Suprapubic skin (tissue), 4 donors: ENCODE results near the gene TSHZ1. TPM values are rescaled to one million over a fixed set of nuclear protein-coding genes. Genes with fewer than 3 reads are reported as not detected.

Experiments
- DNase-seq, 2 donors: peaks; one replicate each; pipeline ENCODE4 v3.0.0-alpha.2; 2019; ENCODE audit warnings: low spot score in 2 of 2
- H3K27ac ChIP-seq: fragments of 200-600 bp; sonication (generic); one replicate; pipeline ENCODE4 v1.5.1; 2019
- H3K27me3 ChIP-seq: fragments of 200-600 bp; sonication (generic); one replicate; pipeline ENCODE4 v1.5.1; 2019
- H3K36me3 ChIP-seq: fragments of 200-600 bp; sonication (generic); one replicate; pipeline ENCODE4 v1.5.1; 2019
- H3K4me1 ChIP-seq: fragments of 200-600 bp; sonication (generic); one replicate; pipeline ENCODE4 v1.5.1; 2019
- H3K4me3 ChIP-seq: fragments of 200-600 bp; sonication (generic); one replicate; pipeline ENCODE4 v1.5.1; 2019; ENCODE audit warnings: mild to moderate bottlenecking
- H3K9me3 ChIP-seq: fragments of 200-600 bp; sonication (generic); one replicate; pipeline ENCODE4 v1.5.1; 2019
- CTCF ChIP-seq, 2 donors: fragments of 200-600 bp in 1 of 2; fragments of 450-650 bp in 1 of 2; sonication (generic) in 1 of 2; IDR thresholded peaks; one replicate each; pipeline ENCODE4 v1.5.1; 2016 to 2019; ENCODE audit warnings: antibody characterized with exemption in 2 of 2, mild to moderate bottlenecking in 1 of 2, moderate library complexity in 1 of 2
- EP300 ChIP-seq: sonication (generic); formaldehyde crosslinking; IDR thresholded peaks from one replicate; pipeline ENCODE4 v1.6.1; 2017; ENCODE audit warnings: antibody characterized with exemption
- POLR2A ChIP-seq, 2 donors: fragments of 450-650 bp; IDR thresholded peaks; one replicate each; pipeline ENCODE4 v1.6.1; 2017; ENCODE audit warnings: antibody characterized with exemption in 2 of 2, mild to moderate bottlenecking in 2 of 2, moderate library complexity in 2 of 2
- POLR2AphosphoS5 ChIP-seq, 3 donors: sonication (generic); formaldehyde crosslinking; IDR thresholded peaks; one replicate each; pipeline ENCODE4 v1.6.1; 2017; ENCODE audit warnings: antibody characterized with exemption in 3 of 3
- WGBS: methylation state at CpG from one replicate; pipeline ENCODE4 v1.1.5; 2018; 5-methylcytosine and 5-hydroxymethylcytosine counted together
- total RNA-seq, 4 donors: library from RNA; depleted of rRNA; stranded (reverse); fragments of >200 nt; gene quantifications; one replicate each; pipeline ENCODE4 v1.1.0, GENCODE V29; 2016

Gene TSHZ1
- total RNA-seq, 4 donors from 2014 or later, result 15.2 to 24.5 (median 20.3) TPM

- Histone ChIP-seq H3K4me3 (no peak overlapping the region), H3K27ac (no peak overlapping the region), H3K4me1 (peaks cover 68% of the 10 kb centered on the region), H3K27me3 (no peaks in the 10 kb centered on the region), H3K9me3 (no peaks in the 10 kb centered on the region), H3K36me3 (no peaks in the 10 kb centered on the region)
- WGBS, result 92% methylated on average over 10 of the region's 10 CpGs
- no peak for TF ChIP-seq CTCF (IDR thresholded peaks at IDR 0.05)
- TF ChIP-seq POLR2A (IDR thresholded peaks at IDR 0.05), result no peak
- no peak for TF ChIP-seq EP300
- no peak for TF ChIP-seq POLR2AphosphoS5 (IDR thresholded peaks at IDR 0.05)
- no peak for DNase-seq
These were observed 6.5 kb downstream of the TSHZ1 start for GRCh38 chr18:75216911-75217689.

- Histone ChIP-seq H3K4me1 (peaks cover 56% of the 10 kb centered on the region), H3K4me3 (no peak overlapping the region), H3K27me3 (no peaks in the 10 kb centered on the region), H3K36me3 (no peaks in the 10 kb centered on the region), H3K9me3 (no peaks in the 10 kb centered on the region), H3K27ac (no peak overlapping the region)
- WGBS, result 89% methylated on average over 12 of the region's 12 CpGs
- no peak for TF ChIP-seq EP300
- TF ChIP-seq CTCF (IDR thresholded peaks at IDR 0.05), result no peak
- no peak for TF ChIP-seq POLR2A (IDR thresholded peaks at IDR 0.05)
- TF ChIP-seq POLR2AphosphoS5 (IDR thresholded peaks at IDR 0.05), result no peak
- no peak for DNase-seq
These were observed 7.7 kb downstream of the TSHZ1 start for GRCh38 chr18:75218065-75218923.

- Histone ChIP-seq H3K4me3 (no peak overlapping the region), H3K9me3 (no peaks in the 10 kb centered on the region), H3K27ac (no peak overlapping the region), H3K36me3 (no peaks in the 10 kb centered on the region), H3K4me1 (peaks cover 42% of the 10 kb centered on the region), H3K27me3 (no peaks in the 10 kb centered on the region)
- TF ChIP-seq CTCF (IDR thresholded peaks at IDR 0.05) (no peak), POLR2AphosphoS5 (IDR thresholded peaks at IDR 0.05) (no peak), POLR2A (IDR thresholded peaks at IDR 0.05) (no peak), EP300 (no peak)
- WGBS, result 82% methylated on average over 11 of the region's 11 CpGs
- DNase-seq, result no peak
These were observed 9.3 kb downstream of the TSHZ1 start for GRCh38 chr18:75219745-75220375.

GRCh38 chr18:75220551-75221355, 10.2 kb downstream of the TSHZ1 start:
- 46% methylated on average over 12 of the region's 12 CpGs for WGBS
- no peak overlapping the region for H3K27ac ChIP-seq
- TF ChIP-seq POLR2AphosphoS5 (IDR thresholded peaks at IDR 0.05), result no peak
- no peak for TF ChIP-seq POLR2A (IDR thresholded peaks at IDR 0.05)
- no peak for TF ChIP-seq CTCF (IDR thresholded peaks at IDR 0.05)
- no peaks in the 10 kb centered on the region for H3K36me3 ChIP-seq
- no peaks in the 10 kb centered on the region for H3K9me3 ChIP-seq
- H3K27me3 ChIP-seq, result no peaks in the 10 kb centered on the region
- DNase-seq, result no peak
- peaks cover 33% of the 10 kb centered on the region for H3K4me1 ChIP-seq
- no peak overlapping the region for H3K4me3 ChIP-seq
